Measurements from ENCODE around the gene NUDT2. TPM values are rescaled to one million over a fixed set of nuclear protein-coding genes. Genes with fewer than 3 reads are reported as not detected.
A peak's percentile ranks its signal among the peaks of the same experiment; 100 is the strongest.
"Not testable (repeated sequence)": the region's sequence is repeated elsewhere in the genome, so short reads cannot be mapped to it uniquely, and the experiment has no call there.

The NUDT2 gene
- total RNA-seq, 2 experiments from 2014 or later: 4.5 to 7.2 TPM

DNA sequence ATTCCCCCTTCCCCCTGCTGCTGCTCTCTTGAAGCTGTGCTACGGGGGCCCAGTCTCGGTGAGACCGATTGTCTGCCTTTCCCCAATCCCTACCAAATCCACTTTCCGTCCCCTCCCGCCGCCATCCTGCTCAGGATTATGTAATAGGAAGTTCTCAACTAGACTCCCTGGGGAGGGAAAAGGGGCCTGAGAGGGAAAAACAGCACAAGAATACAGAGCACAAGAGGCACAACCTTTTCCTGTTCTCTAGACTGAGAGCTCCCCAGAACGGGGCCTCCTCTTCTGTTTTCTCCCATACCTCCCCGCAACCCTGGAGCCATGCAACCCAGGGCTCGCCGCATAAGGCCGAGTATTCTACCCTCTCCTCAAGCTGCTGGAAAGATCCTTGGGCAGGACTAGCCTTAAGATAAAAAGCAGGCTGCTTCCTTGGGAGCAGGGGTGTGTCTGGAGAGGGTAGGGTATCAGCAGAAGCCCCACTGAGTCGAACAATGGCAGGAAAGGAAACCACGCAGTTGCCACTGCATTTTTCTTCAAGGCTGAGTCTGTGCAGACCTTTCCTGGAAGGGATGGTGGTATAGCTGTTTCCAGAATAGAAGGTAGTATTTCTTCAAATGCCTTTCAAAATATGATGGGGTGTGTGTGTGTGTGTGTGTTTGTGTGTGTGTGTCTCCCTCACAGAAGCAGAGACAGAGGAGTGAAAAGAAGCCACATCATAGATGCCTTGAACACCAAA lies 34.4 kb downstream of the NUDT2 start:
- Mint-ChIP-seq H3K36me3 (ENCODE audit: low read depth) (peaks cover 17% of the 10 kb centered on the region), H3K4me1 (ENCODE audit: low read depth) (peaks cover 20% of the 10 kb centered on the region), H3K4me3 (peak overlapping the region; percentile 3), H3K27me3 (no peaks in the 10 kb centered on the region), H3K27ac (peak overlapping the region; percentile 5), H3K9me3 (no peaks in the 10 kb centered on the region)
- DNase-seq (peak in 2 of 14 experiments; percentile 27 to 40), ATAC-seq (ENCODE audit: poor library complexity) (peak; percentile 56)
- CTCF ChIA-PET: interaction anchor here (0.9 kb wide), 1 partner anchor 16 kb away, joined by 3 read pairs; no protein-coding TSS in a partner anchor
- POLR2A ChIA-PET: interaction anchor here (2.0 kb wide), 1 partner anchor 13 kb away, joined by 10 read pairs; the partner anchor contains the start of gene MYORG
- intact Hi-C loops (cut with DNase I, micrococcal nuclease): no loop called here
- H3K27ac ChIP-seq (ENCODE audit: low read depth in 1 of 2, low read length in 2 of 2): no peak overlapping the region
- no peaks in the 10 kb centered on the region for H3K9me3 ChIP-seq (ENCODE audit: control insufficient read depth in 1 of 2, insufficient read depth in 1 of 2, low read length in 2 of 2)
- peaks cover 14% of the 10 kb centered on the region for H3K4me1 ChIP-seq (ENCODE audit: insufficient read depth, low read length)
- H3K4me3 ChIP-seq (ENCODE audit: low read length): no peak overlapping the region
- no peaks in the 10 kb centered on the region for H3K27me3 ChIP-seq (ENCODE audit: control insufficient read depth in 1 of 2, insufficient read depth in 2 of 2, low read length in 2 of 2)
- no peaks in the 10 kb centered on the region for H3K36me3 ChIP-seq (ENCODE audit: insufficient read depth, low read length)
- no peak for TF ChIP-seq CTCF (IDR thresholded peaks at IDR 0.05)

- no peak overlapping the region for H3K4me3 ChIP-seq (ENCODE audit: low read length)
- intact Hi-C loops (cut with DNase I, micrococcal nuclease): no loop called here
- peaks cover 16% of the 10 kb centered on the region for H3K36me3 Mint-ChIP-seq (ENCODE audit: low read depth)
- no peak for ATAC-seq (ENCODE audit: poor library complexity)
- TF ChIP-seq CTCF (IDR thresholded peaks at IDR 0.05): no peak
- no peak overlapping the region for H3K27ac Mint-ChIP-seq
- POLR2A ChIA-PET: no interaction called here
- H3K4me3 Mint-ChIP-seq: no peak overlapping the region
- H3K27me3 Mint-ChIP-seq: no peaks in the 10 kb centered on the region
- H3K27ac ChIP-seq (ENCODE audit: low read depth in 1 of 2, low read length in 2 of 2): no peak overlapping the region
- no peaks in the 10 kb centered on the region for H3K9me3 ChIP-seq (ENCODE audit: control insufficient read depth in 1 of 2, insufficient read depth in 1 of 2, low read length in 2 of 2)
- peaks cover 20% of the 10 kb centered on the region for H3K4me1 Mint-ChIP-seq (ENCODE audit: low read depth)
- H3K4me1 ChIP-seq (ENCODE audit: insufficient read depth, low read length): peaks cover 14% of the 10 kb centered on the region
- CTCF ChIA-PET: no interaction called here
- no peak for DNase-seq
- no peaks in the 10 kb centered on the region for H3K9me3 Mint-ChIP-seq
- no peaks in the 10 kb centered on the region for H3K27me3 ChIP-seq (ENCODE audit: control insufficient read depth in 1 of 2, insufficient read depth in 2 of 2, low read length in 2 of 2)
- no peaks in the 10 kb centered on the region for H3K36me3 ChIP-seq (ENCODE audit: insufficient read depth, low read length)
These were observed 35.9 kb downstream of the NUDT2 start for GRCh38 chr9:34365282-34365681.

- ChIA-PET POLR2A (no interaction called here), CTCF (interaction anchor here (1.4 kb wide), 1 partner anchor 13 kb away, joined by 3 read pairs; no protein-coding TSS in a partner anchor)
- Mint-ChIP-seq H3K36me3 (ENCODE audit: low read depth) (peaks cover 16% of the 10 kb centered on the region), H3K27ac (no peak overlapping the region), H3K27me3 (no peaks in the 10 kb centered on the region), H3K9me3 (no peaks in the 10 kb centered on the region), H3K4me1 (ENCODE audit: low read depth) (peaks cover 20% of the 10 kb centered on the region), H3K4me3 (no peak overlapping the region)
- intact Hi-C loops (cut with DNase I, micrococcal nuclease): no loop called here
- DNase-seq (no peak), ATAC-seq (ENCODE audit: poor library complexity) (no peak)
- Histone ChIP-seq H3K4me1 (ENCODE audit: insufficient read depth, low read length) (peaks cover 14% of the 10 kb centered on the region), H3K27ac (ENCODE audit: low read depth in 1 of 2, low read length in 2 of 2) (no peak overlapping the region), H3K27me3 (ENCODE audit: control insufficient read depth in 1 of 2, insufficient read depth in 2 of 2, low read length in 2 of 2) (no peaks in the 10 kb centered on the region), H3K9me3 (ENCODE audit: control insufficient read depth in 1 of 2, insufficient read depth in 1 of 2, low read length in 2 of 2) (peaks cover 0 to 9% of the 10 kb centered on the region in 2 experiments), H3K4me3 (ENCODE audit: low read length) (no peak overlapping the region), H3K36me3 (ENCODE audit: insufficient read depth, low read length) (no peaks in the 10 kb centered on the region)
- TF ChIP-seq CTCF (IDR thresholded peaks at IDR 0.05): no peak
These were observed 37.0 kb downstream of the NUDT2 start for GRCh38 chr9:34366365-34366764.

- H3K27me3 Mint-ChIP-seq; H3K27ac ChIP-seq (ENCODE audit: low read depth in 1 of 2, low read length in 2 of 2); DNase-seq; H3K36me3 ChIP-seq (ENCODE audit: insufficient read depth, low read length); H3K4me3 Mint-ChIP-seq; intact Hi-C loops (cut with DNase I, micrococcal nuclease); POLR2A ChIA-PET; H3K4me3 ChIP-seq (ENCODE audit: low read length); H3K9me3 Mint-ChIP-seq; ATAC-seq (ENCODE audit: poor library complexity); CTCF ChIA-PET; H3K27me3 ChIP-seq (ENCODE audit: control insufficient read depth in 1 of 2, insufficient read depth in 2 of 2, low read length in 2 of 2); H3K27ac Mint-ChIP-seq: not testable (repeated sequence)
- peaks cover 16% of the 10 kb centered on the region for H3K36me3 Mint-ChIP-seq (ENCODE audit: low read depth)
- peaks cover 16% of the 10 kb centered on the region for H3K4me1 Mint-ChIP-seq (ENCODE audit: low read depth)
- Histone ChIP-seq H3K4me1 (ENCODE audit: insufficient read depth, low read length) (peaks cover 14% of the 10 kb centered on the region), H3K9me3 (ENCODE audit: control insufficient read depth in 1 of 2, insufficient read depth in 1 of 2, low read length in 2 of 2) (peaks cover 0 to 24% of the 10 kb centered on the region in 2 experiments)
These were observed 38.5 kb downstream of the NUDT2 start for GRCh38 chr9:34367751-34368410.

GRCh38 chr9:34368796-34369195 lies 39.4 kb downstream of the NUDT2 start:
- H3K4me1 ChIP-seq (ENCODE audit: insufficient read depth, low read length); ATAC-seq (ENCODE audit: poor library complexity); H3K36me3 ChIP-seq (ENCODE audit: insufficient read depth, low read length); H3K4me3 Mint-ChIP-seq; H3K27me3 ChIP-seq (ENCODE audit: control insufficient read depth in 1 of 2, insufficient read depth in 2 of 2, low read length in 2 of 2); H3K27ac Mint-ChIP-seq; H3K27ac ChIP-seq (ENCODE audit: low read depth in 1 of 2, low read length in 2 of 2); CTCF ChIA-PET; DNase-seq; H3K4me3 ChIP-seq (ENCODE audit: low read length); POLR2A ChIA-PET; H3K27me3 Mint-ChIP-seq; H3K9me3 Mint-ChIP-seq; intact Hi-C loops (cut with DNase I, micrococcal nuclease); H3K4me1 Mint-ChIP-seq (ENCODE audit: low read depth): not testable (repeated sequence)
- peaks cover 16% of the 10 kb centered on the region for H3K36me3 Mint-ChIP-seq (ENCODE audit: low read depth)
- peaks cover 0 to 24% of the 10 kb centered on the region in 2 experiments for H3K9me3 ChIP-seq (ENCODE audit: control insufficient read depth in 1 of 2, insufficient read depth in 1 of 2, low read length in 2 of 2)
